ENCODE results near the gene NSMCE1.
"Not testable (repeated sequence)": the region's sequence is repeated elsewhere in the genome, so short reads cannot be mapped to it uniquely, and the experiment has no call there.

The NSMCE1 gene

DNA sequence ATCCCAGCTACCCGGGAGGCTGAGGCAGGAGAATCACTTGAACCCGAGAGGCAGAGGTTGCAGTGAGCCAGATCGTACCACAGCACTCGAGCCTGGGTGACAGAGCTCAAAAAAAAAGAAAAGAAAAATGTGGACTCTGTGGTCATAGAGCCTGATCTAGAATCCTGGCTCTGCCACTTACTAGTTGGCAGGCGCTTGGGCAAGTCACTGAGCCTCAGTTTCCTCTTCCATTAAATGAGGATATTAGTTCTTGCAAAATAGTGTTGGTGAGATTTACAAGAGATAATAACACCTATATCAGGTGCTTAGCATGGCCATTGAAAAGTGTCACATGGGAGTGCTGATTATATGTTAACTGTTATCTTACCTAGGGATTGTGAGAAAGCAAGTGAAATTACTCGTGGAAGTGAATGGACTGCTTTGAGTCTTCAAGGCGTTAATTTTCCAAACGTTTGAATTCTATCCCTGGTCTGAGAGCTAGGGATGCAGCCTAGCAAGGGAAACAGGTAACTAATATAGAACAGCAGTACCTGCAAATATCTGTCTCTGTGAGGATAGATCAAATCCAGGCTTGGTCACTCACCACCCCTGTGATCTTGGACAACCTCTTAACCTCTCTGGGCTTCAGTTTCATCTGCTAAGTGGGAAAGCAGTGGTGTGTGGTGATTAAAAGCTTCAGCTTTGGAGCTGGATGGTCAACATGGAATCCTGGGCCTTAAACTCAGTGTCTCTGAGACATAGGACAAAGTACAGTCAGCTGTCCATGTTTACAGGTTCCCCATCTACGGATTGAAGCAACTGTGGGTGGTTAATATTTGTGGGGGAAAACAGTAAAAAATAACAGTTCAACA is 953 bp upstream of the NSMCE1 start:
- DNase-seq, result no peak

DNA sequence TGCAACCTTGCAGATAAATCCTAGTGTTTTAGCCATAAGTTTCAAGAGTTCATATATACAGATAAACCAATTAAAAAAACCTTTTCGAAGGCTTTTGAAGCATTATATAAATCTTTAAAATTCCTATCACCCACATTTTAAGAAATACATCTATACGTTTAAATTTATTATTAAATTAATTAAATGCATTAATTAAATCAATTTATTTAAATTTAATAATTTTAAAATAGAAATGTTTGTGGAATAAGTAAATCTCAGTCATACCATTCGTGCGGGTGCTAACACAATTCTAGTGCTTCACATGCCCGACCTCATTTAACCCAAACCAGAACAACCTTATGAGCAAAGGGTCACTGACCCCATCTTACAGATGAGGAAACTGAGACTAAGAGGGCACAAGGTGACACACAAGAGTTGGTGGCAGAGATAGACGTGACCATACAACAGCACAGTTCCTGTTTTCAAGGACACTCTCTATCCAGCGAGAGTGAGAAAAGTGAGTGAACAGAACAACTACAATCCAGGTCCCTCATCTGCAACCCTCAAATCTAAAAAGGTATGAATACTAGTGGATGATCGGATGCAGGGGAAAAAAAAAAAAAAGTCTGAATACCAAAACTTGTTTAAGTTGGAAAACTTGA is 1.4 kb downstream of the NSMCE1 start:
- no peak for DNase-seq

DNA sequence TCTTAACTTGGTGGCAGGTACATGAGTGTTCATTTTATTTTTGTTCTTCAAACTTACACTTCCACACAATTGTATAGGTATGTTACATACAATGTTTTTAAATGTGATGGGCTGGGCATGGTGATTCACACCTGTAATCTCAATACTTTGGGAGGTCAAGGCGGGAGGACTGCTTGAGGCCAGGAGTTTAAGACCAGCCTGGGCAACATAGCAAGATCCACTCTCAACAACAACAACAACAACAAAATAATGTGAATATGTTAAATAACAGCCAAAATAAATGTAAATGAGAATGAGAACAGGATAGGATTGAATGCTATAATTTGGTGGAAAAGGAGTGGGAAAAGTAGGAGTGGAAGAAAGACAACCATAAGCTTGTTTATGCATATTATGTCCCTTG is 2.6 kb downstream of the NSMCE1 start:
- DNase-seq, result no peak

DNA sequence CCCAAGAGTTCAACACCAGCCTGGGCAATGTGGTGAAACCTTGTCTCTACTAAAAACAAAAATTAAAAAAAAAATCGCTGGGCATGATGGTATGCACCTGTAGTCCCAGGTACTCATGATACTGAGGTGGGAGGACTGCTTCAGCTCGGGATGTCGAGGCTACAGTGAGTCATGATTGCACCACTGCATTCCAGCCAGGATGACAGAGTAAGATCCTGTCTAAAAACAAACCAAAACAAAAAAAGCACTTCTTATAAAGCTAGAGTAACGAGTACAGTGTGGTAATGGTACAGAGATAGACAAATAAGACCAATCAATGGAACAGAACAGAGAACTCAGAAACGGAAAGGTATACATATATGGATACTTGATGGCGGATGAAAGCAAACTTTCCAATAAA is 4.4 kb downstream of the NSMCE1 start:
- DNase-seq, result no peak

- DNase-seq, result not testable (repeated sequence)
These were observed 5.6 kb downstream of the NSMCE1 start for GRCh38 chr16:27262904-27263423.

DNA sequence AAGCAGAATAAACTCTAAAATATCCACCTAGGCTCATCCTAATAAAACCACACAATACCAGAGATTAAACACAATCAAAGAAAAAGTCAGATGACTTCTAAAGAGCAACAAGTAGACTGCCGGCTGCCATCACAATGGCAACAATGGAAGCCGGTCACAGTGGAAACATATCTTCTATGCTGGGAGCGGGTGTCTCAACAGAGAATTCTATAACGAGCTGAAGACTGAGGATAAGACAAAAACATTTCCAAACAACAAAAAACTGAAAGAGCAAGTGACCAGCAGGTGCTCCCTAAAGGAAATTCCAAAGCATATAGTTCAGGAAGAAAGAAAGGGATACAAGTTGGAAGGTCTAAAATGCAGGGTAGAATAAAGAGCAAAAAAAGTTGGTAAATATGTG is 8.9 kb downstream of the NSMCE1 start:
- no peak for DNase-seq

GRCh38 chr16:27258241-27258734 is 10.3 kb downstream of the NSMCE1 start:
- DNase-seq, result no peak

- DNase-seq, result no peak
These were observed 11.3 kb downstream of the NSMCE1 start for GRCh38 chr16:27257271-27257670.

GRCh38 chr16:27256861-27257260 is 11.7 kb downstream of the NSMCE1 start:
- DNase-seq, result no peak

DNA sequence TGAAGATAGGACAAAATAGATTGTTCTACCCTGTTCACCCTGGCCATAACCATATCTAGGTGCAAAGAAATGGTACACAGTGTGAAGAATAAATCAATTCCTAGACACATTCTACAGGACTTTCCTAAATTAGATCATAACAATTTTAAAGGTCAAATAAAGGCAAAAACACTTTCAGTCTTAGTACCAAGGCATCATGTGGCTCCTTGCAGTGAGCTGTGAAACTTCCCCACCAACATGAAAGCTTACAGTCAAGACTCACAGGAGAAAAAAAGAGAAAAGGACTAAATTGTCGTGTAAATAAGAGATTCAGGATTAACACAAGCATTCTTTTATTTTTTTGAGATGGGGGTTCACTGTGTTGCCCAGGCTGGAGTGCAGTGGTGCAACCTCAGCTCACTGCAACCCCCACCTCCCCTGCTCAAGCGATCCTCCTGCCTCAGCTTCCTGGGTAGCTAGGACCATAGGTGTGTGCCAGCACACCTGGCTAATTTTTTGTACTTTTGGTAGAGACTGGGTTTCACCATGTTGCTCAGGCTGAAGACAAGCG is 14.2 kb downstream of the NSMCE1 start:
- DNase-seq, result no peak

DNA sequence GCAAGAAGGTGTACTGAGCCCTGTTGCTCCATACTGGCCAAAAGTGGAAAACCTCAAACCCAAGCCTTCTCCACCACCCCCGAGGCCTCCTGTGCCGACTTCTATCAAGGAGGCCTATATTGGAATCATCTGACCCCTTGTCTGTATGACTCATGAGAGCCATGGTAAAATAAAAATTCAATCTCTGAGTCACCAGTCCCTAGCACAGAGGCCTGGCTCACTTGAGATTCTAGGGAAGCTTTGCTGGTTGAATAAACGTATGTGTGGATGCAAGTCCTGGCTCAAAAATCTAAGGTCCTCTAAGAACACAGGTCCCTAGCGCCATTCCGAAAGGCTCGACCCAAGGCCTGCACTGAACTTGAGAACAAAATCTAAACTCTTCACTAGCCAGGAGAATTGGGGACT is 15.0 kb downstream of the NSMCE1 start:
- DNase-seq, result no peak

- DNase-seq, result no peak
These were observed 16.4 kb downstream of the NSMCE1 start for GRCh38 chr16:27252206-27252585.

DNA sequence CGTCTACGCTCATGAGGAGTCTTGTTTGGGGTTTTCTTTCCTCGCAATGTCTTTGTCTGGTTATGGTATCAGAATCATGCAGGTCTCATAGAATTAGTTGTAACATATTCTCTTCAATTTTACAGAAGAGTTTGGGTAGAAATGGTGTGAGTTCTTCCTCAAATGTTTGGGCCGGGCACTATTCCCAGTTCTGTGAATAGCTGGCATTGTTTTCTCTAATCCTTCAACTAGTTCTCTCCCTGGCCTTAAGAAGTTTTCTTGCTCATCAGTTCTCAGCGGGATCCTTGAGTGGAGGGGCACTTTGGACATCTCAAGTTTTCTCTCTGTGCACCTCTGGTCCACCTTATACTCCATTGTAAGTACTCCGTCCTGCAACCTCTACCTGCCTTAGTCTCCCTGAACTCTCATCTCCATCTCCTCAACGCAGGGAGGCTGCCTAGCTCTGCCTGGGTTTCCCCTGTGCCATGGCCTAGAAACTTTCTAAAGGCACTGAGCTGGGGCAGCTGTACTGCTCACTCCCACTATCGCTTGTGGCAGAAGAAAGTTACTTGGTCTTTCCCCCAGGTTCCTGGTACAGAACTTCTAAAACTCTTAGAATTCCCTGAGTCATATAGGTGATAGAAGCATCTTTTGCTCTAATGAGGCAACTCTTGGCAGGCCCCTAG is 16.9 kb downstream of the NSMCE1 start:
- no peak for DNase-seq

- not testable (repeated sequence) for DNase-seq
These were observed 19.7 kb downstream of the NSMCE1 start for GRCh38 chr16:27248886-27249285.

GRCh38 chr16:27248036-27248435 is 20.5 kb downstream of the NSMCE1 start:
- DNase-seq, result no peak

GRCh38 chr16:27247076-27247475 is 21.5 kb downstream of the NSMCE1 start:
- DNase-seq, result not testable (repeated sequence)

- DNase-seq, result no peak
These were observed 22.1 kb downstream of the NSMCE1 start for GRCh38 chr16:27246439-27246838.

DNA sequence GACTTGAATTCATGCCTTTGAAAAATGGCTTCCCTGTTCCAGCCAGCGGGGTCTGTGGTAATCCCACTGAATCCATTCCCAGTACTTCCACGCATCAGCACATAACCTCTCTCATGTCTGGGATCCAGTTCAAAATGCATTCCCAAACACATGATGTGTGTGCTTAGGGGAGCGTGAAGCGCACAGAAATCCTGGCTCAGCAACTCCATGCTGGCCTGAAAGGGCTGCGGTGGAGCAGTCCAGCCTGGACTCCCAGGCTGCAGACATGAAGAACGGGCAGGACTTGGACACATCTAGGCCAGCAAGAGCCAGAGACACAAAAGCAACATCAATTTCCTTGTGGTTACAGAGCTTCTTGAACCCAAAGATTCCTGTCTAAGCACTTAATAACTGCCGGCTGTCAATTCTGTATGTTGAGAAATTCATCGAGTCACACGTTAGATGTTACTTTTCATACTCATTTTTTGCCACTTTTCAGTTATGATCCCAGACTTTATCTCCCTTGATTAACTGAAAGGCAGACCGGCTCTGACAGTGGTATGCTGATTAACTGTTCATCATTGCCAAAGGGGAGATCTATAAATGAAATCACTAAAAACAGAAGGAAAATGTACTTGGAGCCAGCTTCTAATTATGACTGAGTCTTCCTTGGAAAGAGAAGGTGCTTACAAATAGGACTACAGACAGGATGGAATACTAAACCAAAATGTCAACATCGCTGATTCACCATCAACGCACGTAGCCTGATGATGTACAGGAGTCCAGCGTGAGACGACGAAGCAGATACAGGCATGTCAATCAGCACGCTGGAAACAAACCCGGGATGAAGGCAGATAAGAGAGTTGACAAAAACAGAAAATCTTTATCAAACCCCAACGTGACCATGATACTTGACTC is 23.0 kb downstream of the NSMCE1 start:
- no peak for DNase-seq

GRCh38 chr16:27244363-27244755 is 24.2 kb downstream of the NSMCE1 start:
- DNase-seq, result no peak

GRCh38 chr16:27243725-27244362 is 24.7 kb downstream of the NSMCE1 start:
- DNase-seq, result no peak

- peak; percentile 58 for DNase-seq
These were observed 25.5 kb downstream of the NSMCE1 start for GRCh38 chr16:27242868-27243590.
